DMS 273 (cell line): ENCODE measurements around the gene ATP4B.

Source experiments
- DNase-seq: peaks from one replicate; lab custom pipeline; 2025; ENCODE audit not compliant: unreplicated experiment; lab: John Stamatoyannopoulos, UW

Gene ATP4B

DNA sequence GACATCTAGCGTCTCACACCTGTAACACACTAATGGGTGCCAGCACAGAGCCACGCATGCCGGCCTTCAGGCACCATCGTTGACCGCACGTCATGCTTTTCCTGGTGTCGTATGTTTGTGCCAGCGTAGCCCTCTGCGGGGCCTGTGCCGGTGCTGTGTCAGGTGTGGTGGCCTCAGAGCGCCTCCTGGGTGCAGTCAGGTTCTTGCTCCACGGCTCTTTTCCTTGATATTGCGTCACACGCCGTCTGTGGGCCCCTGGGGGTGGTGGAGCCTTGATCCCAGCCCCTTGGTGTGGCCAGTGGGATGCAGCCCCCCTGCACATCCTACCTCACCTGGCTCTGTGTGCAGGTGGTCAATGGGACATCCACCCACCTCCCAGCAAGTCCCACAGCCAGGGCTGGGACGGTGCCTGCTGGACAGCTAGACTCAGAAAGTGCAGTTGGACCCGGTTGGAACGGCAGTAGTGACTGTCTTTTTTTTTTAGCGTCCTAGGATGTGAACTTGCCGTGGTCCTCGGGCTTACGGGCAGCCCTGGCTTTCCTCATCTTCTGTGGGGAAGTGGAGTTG lies 48.9 kb downstream of the ATP4B start:
- no peak for DNase-seq

DNA sequence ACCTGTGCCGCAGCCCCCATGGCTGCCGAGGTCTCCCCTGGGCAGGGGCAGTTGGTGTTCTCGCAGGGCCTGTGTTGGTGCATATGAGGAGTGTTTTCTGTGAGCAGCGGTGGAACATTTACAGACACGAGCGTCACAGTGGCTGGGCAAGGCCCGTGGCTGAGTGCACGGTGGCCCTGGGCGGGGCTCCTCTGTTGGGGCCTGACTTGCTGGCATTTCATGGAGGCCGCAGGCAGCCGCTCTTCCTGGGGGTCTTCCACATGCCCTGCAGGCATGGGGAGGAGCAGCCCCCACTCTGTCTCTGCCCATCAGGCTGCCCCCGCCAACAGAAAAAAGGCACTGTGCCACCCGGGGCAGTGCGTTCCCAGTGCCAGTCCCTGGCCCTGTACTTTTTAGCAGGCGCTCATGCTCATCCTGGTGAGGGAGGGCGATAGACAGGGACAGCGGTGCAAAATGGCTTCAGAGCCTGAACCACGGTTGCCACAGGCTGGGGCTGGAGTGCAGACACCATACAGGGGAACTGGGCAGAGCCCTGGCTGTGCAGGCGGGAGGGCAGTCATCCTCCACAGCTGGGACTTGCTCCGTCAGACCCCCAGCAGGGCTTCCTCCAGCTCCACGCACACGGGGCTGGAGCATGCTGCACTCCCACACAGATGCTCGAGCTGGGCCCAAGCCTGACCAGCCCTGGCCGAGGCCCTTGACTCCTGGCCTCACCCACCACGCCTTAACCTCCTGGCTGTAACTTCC lies 49.9 kb downstream of the ATP4B start:
- no peak for DNase-seq

DNA sequence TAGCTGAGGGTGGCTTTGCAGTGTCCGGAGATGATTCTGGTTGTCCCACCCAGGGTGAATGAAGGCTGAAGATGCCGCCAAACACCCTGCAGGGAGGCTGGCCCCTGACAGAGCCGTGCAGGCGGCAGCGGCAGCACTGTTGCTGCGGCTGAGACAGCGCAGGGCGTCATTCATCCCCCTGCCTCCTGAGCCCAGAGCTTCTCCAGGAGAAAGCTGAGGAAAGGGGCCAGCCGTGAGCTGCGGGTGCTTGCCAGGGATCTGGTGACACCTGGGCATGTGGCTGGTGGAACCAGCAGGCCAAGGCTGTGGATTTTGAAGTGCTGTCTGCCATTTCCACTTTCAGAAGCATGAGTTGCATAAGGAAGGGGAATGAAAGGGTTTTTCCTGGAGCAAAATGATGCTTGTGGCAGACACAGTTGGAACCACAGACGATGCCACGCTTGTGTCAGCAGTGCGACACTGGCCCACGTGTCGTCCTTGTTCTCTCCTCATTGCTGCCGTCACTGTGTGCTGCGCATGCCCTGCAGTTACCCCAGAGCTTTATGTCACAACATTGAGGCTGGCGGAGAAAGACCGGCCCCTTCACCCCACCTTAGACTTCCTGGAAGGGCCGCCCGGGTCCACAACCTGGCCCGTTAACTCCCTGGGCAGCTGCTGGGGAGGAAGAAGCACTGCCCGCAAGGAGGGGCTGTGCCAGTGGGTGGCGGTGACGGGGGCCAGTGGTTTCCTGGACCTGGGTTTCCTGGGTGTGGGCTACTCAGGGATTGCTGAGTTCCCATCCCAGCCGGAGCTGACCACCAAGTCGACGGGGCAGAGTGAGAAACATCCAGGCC lies 50.7 kb downstream of the ATP4B start:
- DNase-seq: no peak

DNA sequence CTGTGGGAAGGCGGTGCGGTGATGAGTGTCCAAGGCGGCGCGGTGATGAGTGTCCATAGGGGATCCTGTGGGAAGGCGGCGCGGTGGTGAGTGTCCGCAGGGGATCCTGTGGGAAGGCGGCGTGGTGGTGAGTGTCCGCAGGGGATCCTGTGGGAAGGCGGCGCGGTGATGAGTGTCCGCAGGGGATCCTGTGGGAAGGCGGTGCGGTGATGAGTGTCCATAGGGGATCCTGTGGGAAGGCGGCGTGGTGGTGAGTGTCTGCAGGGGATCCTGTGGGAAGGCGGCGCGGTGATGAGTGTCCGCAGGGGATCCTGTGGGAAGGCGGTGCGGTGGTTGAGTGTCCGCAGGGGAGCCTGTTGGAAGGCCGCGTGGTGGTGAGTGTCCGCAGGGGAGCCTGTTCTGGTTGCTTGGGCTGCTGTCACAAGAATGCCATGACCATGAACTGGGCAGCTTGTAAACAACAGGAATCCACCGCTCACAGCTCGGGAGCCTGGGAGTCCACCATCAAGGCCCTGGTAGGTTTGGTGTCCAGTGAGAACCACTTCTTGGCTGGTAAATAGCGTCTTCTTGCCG lies 52.0 kb downstream of the ATP4B start:
- DNase-seq: no peak

DNA sequence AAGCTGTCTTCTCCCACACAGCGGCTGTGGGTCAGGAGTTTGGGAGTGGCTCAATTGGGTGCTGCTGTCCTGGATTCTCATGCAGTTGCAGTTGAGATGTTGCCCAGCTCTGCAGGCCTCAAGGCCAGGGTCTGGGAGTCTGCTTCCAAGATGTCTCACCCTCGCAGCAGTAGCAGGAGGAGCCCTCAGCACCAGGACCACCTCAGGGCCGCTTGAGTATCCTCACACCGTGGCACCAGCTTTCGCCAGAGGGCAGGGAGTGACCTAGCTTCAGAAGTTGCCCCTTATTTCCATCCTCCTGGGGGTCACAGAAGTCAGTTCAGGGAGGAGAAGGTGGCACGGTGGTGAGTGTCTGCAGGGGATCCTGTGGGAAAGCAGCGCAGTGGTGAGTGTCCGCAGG lies 52.5 kb downstream of the ATP4B start:
- no peak for DNase-seq

DNA sequence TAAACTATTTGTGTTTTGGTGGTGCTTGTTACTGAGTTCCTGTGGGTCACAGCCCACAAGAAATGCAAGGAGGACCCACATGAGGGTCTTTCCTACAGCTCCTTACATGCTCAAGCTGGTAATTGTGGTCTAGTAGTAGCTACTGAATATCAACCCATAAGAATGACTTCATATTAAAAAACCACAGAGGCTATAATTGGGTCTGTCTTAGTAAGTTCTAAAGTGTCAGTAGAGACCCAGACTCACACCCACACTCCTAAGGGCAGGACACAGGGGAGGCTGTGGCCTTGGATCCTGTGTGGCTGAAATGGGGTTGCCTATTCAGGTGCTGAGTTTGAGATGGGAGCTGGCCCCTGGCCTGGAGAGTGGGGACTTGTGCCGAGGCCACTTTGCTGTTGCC lies 53.8 kb downstream of the ATP4B start:
- no peak for DNase-seq

DNA sequence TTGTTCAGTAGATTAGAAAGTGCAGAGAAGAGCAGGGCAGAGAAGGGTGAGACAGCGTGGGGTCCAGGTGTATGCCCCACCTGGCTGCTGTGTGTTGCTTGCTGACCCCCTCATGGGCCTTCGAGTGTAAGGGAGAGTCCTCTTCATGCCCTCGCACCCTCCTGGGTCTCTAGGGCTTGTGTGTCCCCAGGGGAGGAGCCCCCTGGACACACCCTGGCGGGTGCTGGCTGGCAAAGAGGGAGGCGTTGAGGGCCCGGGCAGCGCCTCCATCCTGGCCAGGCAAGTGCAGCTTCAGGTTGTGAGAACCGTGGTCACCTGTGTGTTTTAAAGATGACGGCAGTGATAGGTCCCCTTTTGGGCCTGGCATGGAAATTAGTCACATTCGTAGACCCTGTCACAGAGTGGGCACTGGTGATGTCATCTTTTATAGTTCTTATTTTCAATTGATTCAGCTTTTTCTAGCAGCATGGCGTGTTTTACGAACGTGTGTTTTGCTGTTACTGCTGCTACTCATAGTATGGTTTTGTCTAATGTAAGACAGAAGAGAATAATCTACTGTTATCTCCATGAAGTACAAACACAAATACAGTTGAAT lies 54.8 kb downstream of the ATP4B start:
- no peak for DNase-seq

DNA sequence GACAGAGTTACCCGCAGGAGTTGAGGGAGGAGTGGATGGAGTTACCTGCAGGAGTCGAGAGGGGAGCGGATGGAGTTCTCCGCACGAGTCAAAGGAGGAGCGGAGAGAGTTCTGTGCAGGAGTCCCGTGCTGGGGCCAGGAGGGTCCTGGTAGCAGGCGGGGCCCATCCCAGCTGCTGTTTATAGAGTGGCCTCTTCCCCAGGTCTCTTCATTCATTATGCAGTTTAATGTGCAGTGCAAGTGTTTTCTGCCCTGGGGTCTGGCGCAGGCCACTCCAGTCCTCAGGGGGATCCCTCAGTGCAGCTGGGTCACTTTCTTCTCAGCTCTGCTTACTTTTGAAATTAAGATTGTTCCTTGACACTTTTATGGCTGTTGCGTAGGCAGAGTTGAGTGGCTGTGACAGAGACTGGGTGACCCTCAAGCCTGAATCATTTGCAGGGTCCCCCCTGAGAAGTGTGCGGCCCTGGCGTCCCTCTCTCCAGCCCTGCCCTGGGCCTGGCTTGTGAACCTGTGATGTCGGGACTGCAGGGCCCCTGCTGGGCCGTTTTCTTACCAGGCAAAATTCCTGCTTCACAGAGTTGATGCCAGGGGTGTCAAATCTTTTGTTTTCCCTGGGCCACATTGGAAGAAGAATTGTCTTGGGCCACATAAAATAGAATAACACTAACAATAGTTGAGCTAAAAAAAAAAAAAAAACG lies 55.6 kb downstream of the ATP4B start:
- DNase-seq: no peak

DNA sequence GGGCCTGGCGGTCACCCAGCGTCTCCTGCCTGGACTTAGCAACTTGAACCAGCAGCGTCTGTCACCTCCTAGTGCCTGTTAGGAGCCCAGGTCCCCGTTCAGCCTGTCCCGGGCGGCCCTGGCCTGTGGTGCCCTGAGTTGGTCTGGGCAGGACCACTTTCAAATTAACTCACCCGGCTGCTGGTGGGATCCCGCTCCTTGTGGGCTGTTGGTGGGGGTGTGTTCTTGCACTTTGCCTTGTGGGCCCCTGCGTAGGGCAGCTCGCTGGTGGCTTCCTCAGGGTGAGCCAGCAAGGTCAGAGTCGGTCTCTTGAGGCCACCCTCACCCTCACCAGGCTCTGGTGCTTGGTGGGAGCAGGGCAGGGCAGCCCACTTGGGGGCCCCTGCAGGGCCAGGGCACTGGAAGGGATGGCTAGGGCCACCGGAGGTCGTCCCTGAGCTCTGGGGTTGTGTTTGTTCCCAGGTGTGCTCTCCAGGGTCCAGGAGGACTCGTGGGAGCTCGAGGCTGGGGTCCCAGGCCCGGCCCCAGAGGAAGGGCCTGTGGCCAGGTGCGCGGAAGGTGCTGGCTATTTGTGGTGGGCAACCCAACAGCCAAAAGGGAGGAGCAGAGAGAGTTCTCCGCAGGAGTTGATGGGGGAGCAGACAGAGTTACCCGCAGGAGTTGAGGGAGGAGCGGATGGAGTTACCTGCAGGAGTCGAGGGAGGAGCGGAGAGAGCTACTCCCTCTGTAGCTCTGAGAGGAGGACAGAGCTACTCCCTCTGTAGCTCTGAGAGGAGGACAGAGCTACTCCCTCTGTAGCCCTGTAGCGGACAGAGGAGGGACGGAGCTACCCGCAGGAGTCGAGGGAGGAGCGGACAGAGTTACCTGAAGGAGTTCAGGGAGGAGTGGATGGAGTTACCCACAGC lies 56.6 kb downstream of the ATP4B start:
- DNase-seq: no peak

DNA sequence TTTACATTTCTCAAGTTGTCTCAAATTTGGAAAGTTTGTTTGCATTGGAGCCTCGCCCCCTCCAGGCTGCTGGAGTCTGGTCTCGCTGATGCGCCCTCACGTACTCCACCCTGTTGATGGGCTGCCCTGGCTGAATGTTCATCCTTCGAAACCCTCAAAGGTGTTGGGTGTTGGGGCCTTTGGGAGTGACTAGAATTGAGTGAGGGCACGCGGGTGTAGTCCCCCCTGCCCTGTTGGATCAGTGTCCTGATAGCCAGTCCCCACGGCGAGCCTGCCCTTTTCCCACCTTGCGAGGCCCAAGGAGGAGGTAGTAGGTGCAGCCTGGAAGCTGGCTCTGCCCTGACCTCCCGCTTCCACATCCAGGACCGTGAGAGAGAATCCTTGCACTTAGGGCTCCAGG lies 58.6 kb downstream of the ATP4B start:
- DNase-seq: no peak
